Gastrocnemius medialis (tissue), 4 donors: Measurements from ENCODE around the gene NR2E1.

Source experiments
- POLR2A ChIP-seq, 2 donors: fragments of 450-650 bp; IDR thresholded peaks; one replicate each; pipeline ENCODE4 v1.6.1; 2017; ENCODE audit warnings: antibody characterized with exemption in 2 of 2, mild to moderate bottlenecking in 2 of 2, moderate library complexity in 2 of 2
- TF ChIP-seq, protein P1 (sequence below), 5 experiments: fragments of 450-650 bp in 3 of 5; fragments of 200-600 bp in 2 of 5; sonication (generic) in 2 of 5; IDR thresholded peaks in 4 of 5; conservative IDR thresholded peaks in 1 of 5; 1 replicate in 4 of 5; 2 replicates in 1 of 5; pipeline ENCODE4 v1.5.1; 2016 to 2019; ENCODE audit warnings: antibody characterized with exemption in 5 of 5, mild to moderate bottlenecking in 3 of 5, moderate library complexity in 3 of 5

DNA sequence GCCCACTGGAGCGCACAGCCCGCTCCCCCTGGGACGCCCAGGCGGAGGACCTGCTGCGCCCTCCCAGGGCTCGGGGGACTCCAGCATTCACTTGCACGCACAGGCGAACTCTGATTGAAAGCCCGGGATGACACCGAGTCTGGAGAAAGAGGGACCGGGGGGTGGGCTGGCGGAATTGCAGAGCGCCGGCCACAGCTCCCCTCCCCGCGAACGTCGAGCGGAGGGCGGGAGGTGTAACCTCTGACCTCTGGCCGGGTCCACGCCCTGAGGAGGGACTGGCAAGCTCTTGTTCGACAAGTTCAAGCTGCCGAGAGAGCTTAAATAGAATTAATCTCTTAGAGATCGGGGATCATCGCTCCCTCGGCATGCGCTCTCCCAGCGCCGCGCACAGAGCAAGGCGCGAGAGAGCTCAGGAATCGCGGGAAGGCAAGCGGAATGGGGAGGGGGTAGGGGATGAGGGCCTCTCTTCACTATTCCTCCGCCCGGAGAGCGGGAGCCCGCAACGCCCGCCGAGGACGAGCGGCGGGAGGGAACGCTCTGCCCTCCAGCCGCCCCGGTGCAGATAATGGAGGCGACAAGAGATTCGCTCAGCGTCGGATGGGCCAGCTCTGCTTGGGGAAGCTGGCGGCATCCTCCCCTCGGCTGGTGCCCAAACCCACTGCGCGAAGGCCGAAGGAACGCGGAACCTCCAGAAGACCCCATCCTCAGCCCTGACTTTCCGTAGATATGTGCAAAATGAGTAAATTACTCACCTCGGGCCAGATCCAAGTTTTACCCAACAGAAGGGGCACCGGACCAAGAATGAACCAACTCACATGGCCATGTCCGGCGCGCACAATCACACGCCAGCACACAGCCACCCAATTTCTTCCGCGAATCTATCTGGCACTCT, 761 bp upstream of the NR2E1 start:
- TF ChIP-seq, protein P1, sequence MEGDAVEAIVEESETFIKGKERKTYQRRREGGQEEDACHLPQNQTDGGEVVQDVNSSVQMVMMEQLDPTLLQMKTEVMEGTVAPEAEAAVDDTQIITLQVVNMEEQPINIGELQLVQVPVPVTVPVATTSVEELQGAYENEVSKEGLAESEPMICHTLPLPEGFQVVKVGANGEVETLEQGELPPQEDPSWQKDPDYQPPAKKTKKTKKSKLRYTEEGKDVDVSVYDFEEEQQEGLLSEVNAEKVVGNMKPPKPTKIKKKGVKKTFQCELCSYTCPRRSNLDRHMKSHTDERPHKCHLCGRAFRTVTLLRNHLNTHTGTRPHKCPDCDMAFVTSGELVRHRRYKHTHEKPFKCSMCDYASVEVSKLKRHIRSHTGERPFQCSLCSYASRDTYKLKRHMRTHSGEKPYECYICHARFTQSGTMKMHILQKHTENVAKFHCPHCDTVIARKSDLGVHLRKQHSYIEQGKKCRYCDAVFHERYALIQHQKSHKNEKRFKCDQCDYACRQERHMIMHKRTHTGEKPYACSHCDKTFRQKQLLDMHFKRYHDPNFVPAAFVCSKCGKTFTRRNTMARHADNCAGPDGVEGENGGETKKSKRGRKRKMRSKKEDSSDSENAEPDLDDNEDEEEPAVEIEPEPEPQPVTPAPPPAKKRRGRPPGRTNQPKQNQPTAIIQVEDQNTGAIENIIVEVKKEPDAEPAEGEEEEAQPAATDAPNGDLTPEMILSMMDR (IDR thresholded peaks at IDR 0.05 in 4 of 5, conservative IDR thresholded peaks at IDR 0.05 in 1 of 5) = no peak
- TF ChIP-seq POLR2A (IDR thresholded peaks at IDR 0.05) = no peak
